HG03571 (cell line): ENCODE measurements around the gene NUP98.

Experiments used
- ATAC-seq: cut with Tn5 transposase; IDR thresholded peaks from one replicate; pipeline ENCODE4 v1.9.1; 2021; ENCODE audit not compliant: unreplicated experiment

The NUP98 gene

GRCh38 chr11:3738723-3739122, 58.6 kb downstream of the NUP98 start:
- ATAC-seq: no peak

- no peak for ATAC-seq
These were observed 59.1 kb downstream of the NUP98 start for GRCh38 chr11:3738241-3738640.

GRCh38 chr11:3737386-3737933, 59.9 kb downstream of the NUP98 start:
- no peak for ATAC-seq

- ATAC-seq: no peak
These were observed 60.5 kb downstream of the NUP98 start for GRCh38 chr11:3736816-3737215.

- no peak for ATAC-seq
These were observed 61.5 kb downstream of the NUP98 start for GRCh38 chr11:3735827-3736226.

- no peak for ATAC-seq
These were observed 64.5 kb downstream of the NUP98 start for GRCh38 chr11:3732671-3733436.

- ATAC-seq: no peak
These were observed 74.2 kb downstream of the NUP98 start for GRCh38 chr11:3723014-3723708.

GRCh38 chr11:3722100-3722499, 75.3 kb downstream of the NUP98 start:
- ATAC-seq: no peak

GRCh38 chr11:3720997-3721396, 76.4 kb downstream of the NUP98 start:
- no peak for ATAC-seq

- ATAC-seq: no peak
These were observed 85.1 kb downstream of the NUP98 start for GRCh38 chr11:3712274-3712673.

GRCh38 chr11:3710485-3711259, 86.7 kb downstream of the NUP98 start:
- ATAC-seq: no peak

- ATAC-seq: no peak
These were observed 87.4 kb downstream of the NUP98 start for GRCh38 chr11:3709977-3710376.

GRCh38 chr11:3707176-3707575, 90.2 kb downstream of the NUP98 start:
- ATAC-seq: no peak

GRCh38 chr11:3703383-3703782, 94.0 kb downstream of the NUP98 start:
- no peak for ATAC-seq

GRCh38 chr11:3700910-3701309, 96.4 kb downstream of the NUP98 start:
- no peak for ATAC-seq

- no peak for ATAC-seq
These were observed 96.9 kb downstream of the NUP98 start for GRCh38 chr11:3700410-3700809.

- no peak for ATAC-seq
These were observed 110.6 kb downstream of the NUP98 start for GRCh38 chr11:3686751-3687150.

GRCh38 chr11:3685923-3686322, 111.4 kb downstream of the NUP98 start:
- no peak for ATAC-seq

GRCh38 chr11:3684819-3685172, 112.6 kb downstream of the NUP98 start:
- ATAC-seq: no peak

- ATAC-seq: no peak
These were observed 113.1 kb downstream of the NUP98 start for GRCh38 chr11:3684129-3684818.

GRCh38 chr11:3683039-3683438, 114.3 kb downstream of the NUP98 start:
- no peak for ATAC-seq
